H1 (cell line): ENCODE results near the gene BIN2. TPM values are rescaled to one million over a fixed set of nuclear protein-coding genes. Genes with fewer than 3 reads are reported as not detected.
"Not testable (repeated sequence)": the region's sequence is repeated elsewhere in the genome, so short reads cannot be mapped to it uniquely, and the experiment has no call there.

ENCODE experiments used
- CTCF ChIA-PET: fragments of 300-600 bp; sonication (Branson Sonifier 250); formaldehyde crosslinking; loops from one replicate; lab custom pipeline; 2021; ENCODE audit not compliant: partially characterized antibody; lab: Charles Lee
- POLR2A ChIA-PET: fragments of 300-600 bp; sonication (Branson Sonifier 250); formaldehyde crosslinking; loops from one replicate; lab custom pipeline; 2021; ENCODE audit warnings: inconsistent platforms; ENCODE audit not compliant: partially characterized antibody; lab: Charles Lee
- DNase-seq, 2 experiments: peaks; one replicate each; pipeline versions ENCODE4 v3.0.0 to v3.0.0-alpha.2; 2010 to 2022; ENCODE audit warnings: low spot score in 2 of 2, low read depth in 1 of 2, mixed read lengths in 1 of 2
- FAIRE-seq: peaks from 2 replicates; lab custom pipeline; 2011; peaks lifted over from hg19 to GRCh38; lab: Jason Lieb, UNC
- H2AFZ ChIP-seq: 2 replicates; pipeline ENCODE4 v1.8.1; 2012; ENCODE audit warnings: low read length, inconsistent platforms
- H2AK5ac ChIP-seq: 2 replicates; pipeline ENCODE4 v1.6.1; 2013; ENCODE audit warnings: low read depth, low read length
- H2BK120ac ChIP-seq: replicated peaks from 2 replicates; pipeline ENCODE3; 2013; ENCODE audit warnings: low read depth, low read length, inconsistent platforms
- H2BK12ac ChIP-seq: 2 replicates; pipeline ENCODE4 v1.6.1; 2013; ENCODE audit warnings: low read depth, low read length
- H2BK15ac ChIP-seq: 2 replicates; pipeline ENCODE4 v1.6.1; 2013; ENCODE audit warnings: low read length
- H2BK20ac ChIP-seq: 2 replicates; pipeline ENCODE4 v1.6.1; 2013; ENCODE audit warnings: low read length
- H2BK5ac ChIP-seq: 2 replicates; pipeline ENCODE4 v1.6.1; 2013; ENCODE audit warnings: low read depth, low read length
- H3K14ac ChIP-seq: 2 replicates; pipeline ENCODE4 v1.6.1; 2013; ENCODE audit warnings: inconsistent platforms; ENCODE audit not compliant: insufficient read length
- H3K18ac ChIP-seq: 2 replicates; pipeline ENCODE4 v1.6.1; 2013; ENCODE audit warnings: low read length; ENCODE audit errors: extremely low read depth
- H3K23ac ChIP-seq: 2 replicates; pipeline ENCODE4 v1.6.1; 2013; ENCODE audit warnings: inconsistent platforms; ENCODE audit not compliant: insufficient read length
- H3K23me2 ChIP-seq: 2 replicates; pipeline ENCODE4 v1.6.1; 2013; ENCODE audit warnings: low read depth, low read length
- H3K27ac ChIP-seq: 2 replicates; pipeline ENCODE4 v1.6.1; 2011; ENCODE audit warnings: low read depth, low read length, inconsistent platforms
- H3K27me3 ChIP-seq, 4 experiments: replicated peaks in 1 of 4; 1 replicate in 1 of 4; 2 replicates in 3 of 4; pipeline versions ENCODE4 v1.6.1 to v1.8.1; 2011 to 2013; ENCODE audit warnings: low read length in 3 of 4, mild to moderate bottlenecking in 3 of 4, inconsistent platforms in 2 of 4, mixed read lengths in 2 of 4, moderate library complexity in 1 of 4; ENCODE audit not compliant: control insufficient read depth in 3 of 4, insufficient read depth in 3 of 4; ENCODE audit errors: extremely low read depth in 1 of 4
- H3K36me3 ChIP-seq, 4 experiments: 2 replicates each; pipeline versions ENCODE4 v1.6.1 to v1.8.1; 2011 to 2013; ENCODE audit warnings: mild to moderate bottlenecking in 4 of 4, low read length in 3 of 4, moderate library complexity in 2 of 4, control low read depth in 1 of 4, inconsistent platforms in 1 of 4; ENCODE audit not compliant: insufficient read depth in 4 of 4, control insufficient read depth in 2 of 4
- H3K4ac ChIP-seq: replicated peaks from 2 replicates; pipeline ENCODE3; 2013; ENCODE audit warnings: low read length, low read depth, mixed read lengths, inconsistent platforms; ENCODE audit not compliant: insufficient read length
- H3K4me1 ChIP-seq, 4 experiments: replicated peaks in 1 of 4; 1 replicate in 1 of 4; 2 replicates in 3 of 4; pipeline versions ENCODE4 v1.6.1 to v1.8.1; 2011 to 2013; ENCODE audit warnings: low read length in 3 of 4, inconsistent platforms in 2 of 4, mixed read lengths in 1 of 4; ENCODE audit not compliant: insufficient read depth in 4 of 4, control insufficient read depth in 3 of 4
- H3K4me2 ChIP-seq, 2 experiments: 2 replicates each; pipeline versions ENCODE4 v1.6.1 to v1.8.1; 2011 to 2013; ENCODE audit warnings: low read depth in 2 of 2, low read length in 2 of 2, control low read depth in 1 of 2, inconsistent platforms in 1 of 2, mild to moderate bottlenecking in 1 of 2; ENCODE audit not compliant: insufficient read depth in 1 of 2
- H3K4me3 ChIP-seq, 4 experiments: fragments of 200-600, 300-600 bp in 1 of 4; sonication (generic), shearing (Covaris generic), sonication (Bioruptor Twin) in 1 of 4; 2 replicates each; pipeline versions ENCODE4 v1.5.1 to v1.8.1; 2011 to 2016; ENCODE audit warnings: low read length in 4 of 4, low read depth in 3 of 4, control low read depth in 2 of 4, inconsistent platforms in 2 of 4, mild to moderate bottlenecking in 2 of 4, mixed read lengths in 1 of 4, moderate library complexity in 1 of 4; ENCODE audit not compliant: insufficient read depth in 2 of 4; ENCODE audit errors: extremely low read depth in 1 of 4
- H3K56ac ChIP-seq: replicated peaks from 2 replicates; pipeline ENCODE3; 2013; ENCODE audit warnings: low read depth, mild to moderate bottlenecking, mixed read lengths, low read length, inconsistent platforms; ENCODE audit not compliant: insufficient read length
- H3K79me1 ChIP-seq: 2 replicates; pipeline ENCODE4 v1.6.1; 2013; ENCODE audit warnings: low read depth, low read length, control low read depth
- H3K79me2 ChIP-seq, 2 experiments: 2 replicates each; pipeline versions ENCODE4 v1.6.1 to v1.8.1; 2012 to 2013; ENCODE audit warnings: low read length in 2 of 2, mild to moderate bottlenecking in 2 of 2, inconsistent platforms in 1 of 2; ENCODE audit not compliant: insufficient read depth in 2 of 2, control insufficient read depth in 1 of 2
- H3K9ac ChIP-seq, 4 experiments: replicated peaks in 1 of 4; 1 replicate in 1 of 4; 2 replicates in 3 of 4; pipeline versions ENCODE4 v1.6.1 to v1.8.1; 2011 to 2013; ENCODE audit warnings: low read depth in 3 of 4, low read length in 3 of 4, control low read depth in 2 of 4, mild to moderate bottlenecking in 2 of 4, moderate library complexity in 2 of 4, inconsistent platforms in 1 of 4; ENCODE audit errors: extremely low read depth in 1 of 4
- H3K9me3 ChIP-seq, 2 experiments: 2 replicates each; pipeline versions ENCODE4 v1.6.1 to v1.8.1; 2012 to 2013; ENCODE audit warnings: mild to moderate bottlenecking in 2 of 2, moderate library complexity in 2 of 2, control low read depth in 1 of 2, inconsistent platforms in 1 of 2, low read depth in 1 of 2, low read length in 1 of 2, mixed read lengths in 1 of 2; ENCODE audit not compliant: insufficient read depth in 2 of 2
- H4K20me1 ChIP-seq, 2 experiments: replicated peaks in 1 of 2; 2 replicates each; pipeline versions ENCODE3 to v1.8.1; 2011 to 2013; ENCODE audit warnings: inconsistent platforms in 2 of 2, low read length in 2 of 2, mild to moderate bottlenecking in 1 of 2; ENCODE audit not compliant: insufficient read depth in 2 of 2, control insufficient read depth in 1 of 2
- H4K5ac ChIP-seq: 2 replicates; pipeline ENCODE4 v1.6.1; 2013; ENCODE audit warnings: low read length, low read depth, mixed read lengths, inconsistent platforms; ENCODE audit not compliant: insufficient read length
- H4K8ac ChIP-seq: 2 replicates; pipeline ENCODE4 v1.8.0; 2013; ENCODE audit warnings: mild to moderate bottlenecking, moderate library complexity, low read length, inconsistent platforms; ENCODE audit not compliant: insufficient read depth; ENCODE audit errors: extremely low read depth
- H4K91ac ChIP-seq: replicated peaks from 2 replicates; pipeline ENCODE3; 2013; ENCODE audit warnings: low read length, mixed read lengths, inconsistent platforms; ENCODE audit not compliant: insufficient read length
- CBX8 ChIP-seq: fragments of 300-800, 300-1000 bp; sonication (generic); IDR thresholded peaks from 2 replicates; pipeline ENCODE4 v1.7.1; 2016; ENCODE audit warnings: low read depth, low read length, borderline replicate concordance
- TAF1 ChIP-seq: IDR thresholded peaks from 2 replicates; pipeline ENCODE4 v1.6.1; 2011; ENCODE audit warnings: mild to moderate bottlenecking, low read depth, low read length
- WGBS, 2 experiments: shearing (Covaris generic) in 1 of 2; methylation state at CpG; one replicate each; pipeline versions ENCODE4 v1.1.6 to v1.1.7; 2013 to 2015; ENCODE audit warnings: low lambda C conversion rate in 2 of 2, mixed read lengths in 2 of 2, inconsistent platforms in 1 of 2, low coverage in 1 of 2, missing lambda C conversion rate in 1 of 2; ENCODE audit not compliant: insufficient replicate concordance in 2 of 2, insufficient coverage in 1 of 2, insufficient read length in 1 of 2; ENCODE audit errors: extremely low coverage in 1 of 2, missing lambda C conversion rate in 1 of 2; 5-methylcytosine and 5-hydroxymethylcytosine counted together
- polyA plus RNA-seq, 7 experiments: library from polyadenylated mRNA; depleted of rRNA in 3 of 7; stranded (reverse) in 5 of 7; unstranded in 2 of 7; fragments of >200 nt in 5 of 7; fragments of 200-250 nt in 2 of 7; gene quantifications; 1 replicate in 5 of 7; 2 replicates in 1 of 7; 4 replicates in 1 of 7; pipeline versions ENCODE4 v1.2.1 to v1.2.3, GENCODE V29; 2011 to 2013; ENCODE audit warnings: missing spikeins in 2 of 7, mixed read lengths in 2 of 7
- total RNA-seq: library from RNA; stranded (reverse); fragmentation: NEBNext Ultra II Directional; extraction: Animal tissue kit (Norgen Biotek cat#: 25700); gene quantifications from 2 replicates; pipeline ENCODE4 v1.2.1, GENCODE V29; 2021

The BIN2 gene
- total and polyA plus RNA-seq, 2 of the 8 experiments (the other 6 are each of a cell fraction or from before 2014, with no cell fraction given): not detected

DNA sequence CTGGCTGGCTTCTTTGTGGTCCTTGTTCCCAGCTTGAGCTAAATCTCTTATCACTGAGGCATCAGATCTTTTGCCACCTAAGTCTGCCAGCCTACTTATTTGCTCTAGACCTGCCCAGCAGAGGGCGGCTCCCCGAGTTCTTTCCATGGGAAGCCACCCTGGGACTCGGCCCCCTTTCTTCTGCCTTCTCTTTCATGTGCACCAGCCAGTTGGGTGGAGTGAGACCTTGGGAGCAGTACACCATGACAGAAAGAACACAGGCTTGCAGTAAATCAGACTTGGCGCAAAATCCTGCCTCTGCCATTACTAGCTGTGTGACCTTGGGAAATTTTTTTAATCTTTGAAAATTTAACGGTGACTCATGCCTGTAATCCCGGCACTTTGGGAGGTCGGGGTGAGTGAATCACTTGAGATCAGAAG lies 61.2 kb downstream of the BIN2 start (continued):
- TF ChIP-seq CBX8 (no peak), TAF1 (no peak)

DNA sequence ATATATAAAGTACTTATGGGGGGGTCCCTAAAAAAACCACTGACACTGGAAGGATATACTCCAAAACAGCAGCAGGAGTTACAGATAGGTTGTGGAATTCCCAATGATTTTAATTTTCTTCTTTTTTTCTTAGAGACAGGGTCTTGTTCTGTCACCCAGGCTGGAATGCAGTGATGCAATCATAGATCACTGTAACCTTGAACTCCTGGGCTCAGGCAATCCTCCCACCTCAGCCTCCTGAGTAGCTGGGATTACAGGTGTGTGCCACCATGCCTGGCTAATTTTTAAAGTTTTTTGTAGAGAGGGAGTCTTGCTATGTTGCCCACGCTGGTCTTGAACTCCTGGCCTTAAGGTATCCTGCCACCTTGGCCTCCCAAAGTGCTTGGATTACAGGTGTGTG lies 64.4 kb downstream of the BIN2 start:
- not testable (repeated sequence) for H3K23me2 ChIP-seq, H3K4me2 ChIP-seq, H3K27ac ChIP-seq, H2BK120ac ChIP-seq, H2BK15ac ChIP-seq, H3K4me1 ChIP-seq, H3K79me1 ChIP-seq, H2BK12ac ChIP-seq, H3K36me3 ChIP-seq, H3K14ac ChIP-seq, H2AFZ ChIP-seq, H4K20me1 ChIP-seq, H3K23ac ChIP-seq, H3K27me3 ChIP-seq, DNase-seq, H3K4ac ChIP-seq, H2BK20ac ChIP-seq, H2AK5ac ChIP-seq, H3K79me2 ChIP-seq, H3K4me3 ChIP-seq, H3K18ac ChIP-seq, FAIRE-seq, H3K9me3 ChIP-seq, H3K9ac ChIP-seq, H3K56ac ChIP-seq, H4K5ac ChIP-seq, H4K91ac ChIP-seq, H2BK5ac ChIP-seq, H4K8ac ChIP-seq
- 92% methylated on average over 1 of the region's 1 CpG; no CpG with 5 or more reads in 1 of the 2 experiments for WGBS, 2 experiments
- POLR2A ChIA-PET: interaction anchor here (1.0 to 1.7 kb wide), 4 partner anchors 14 to 176 kb away, joined by 3 to 5 read pairs (median 4); partner anchors contain the start of genes CSRNP2 and DAZAP2
- CTCF ChIA-PET: interaction anchor here (1.0 to 6.4 kb wide), 3 partner anchors 11 to 85 kb away, joined by 3 to 82 read pairs (median 4); partner anchors contain the start of gene SMAGP
